Panc1 (cell line): ENCODE data around the gene TMEM50B. TPM values are rescaled to one million over a fixed set of nuclear protein-coding genes. Genes with fewer than 3 reads are reported as not detected.

Experiments used
- ATAC-seq: fragments of 200-7000 bp; cut with Tn5 transposase; 2 replicates; pipeline ENCODE4 v1.9.1; 2020; ENCODE audit warnings: mild to moderate bottlenecking, moderate library complexity
- BruUV-seq: library from RNA; stranded (reverse); fragments of 400-500 nt; replicated peaks from 2 replicates; lab custom pipeline; 2021; lab: Mats Ljungman, UMichigan
- CTCF ChIA-PET: fragments of 300-600 bp; sonication (Branson Sonifier 250); formaldehyde crosslinking; loops from one replicate; lab custom pipeline; 2022; ENCODE audit warnings: antibody characterized with exemption; lab: Charles Lee
- POLR2A ChIA-PET: fragments of 300-600 bp; sonication (Branson Sonifier 250); formaldehyde crosslinking; loops from one replicate; lab custom pipeline; 2022; ENCODE audit warnings: antibody characterized with exemption; lab: Charles Lee
- DNase-seq: peaks from one replicate; pipeline ENCODE4 v3.0.0-alpha.2; 2010; ENCODE audit warnings: low read depth, low spot score
- H3K27ac ChIP-seq: 2 replicates; pipeline ENCODE4 v1.5.1; 2011; ENCODE audit warnings: mild to moderate bottlenecking, low read length, inconsistent platforms
- H3K27me3 ChIP-seq: fragments of 200-500 bp; sonication (Bioruptor generic); 2 replicates; pipeline ENCODE4 v1.6.0; 2014; ENCODE audit warnings: low read length, inconsistent platforms; ENCODE audit not compliant: control insufficient read depth, insufficient read depth
- H3K36me3 ChIP-seq: fragments of 200-500 bp; sonication (Bioruptor generic); 2 replicates; pipeline ENCODE4 v1.5.1; 2014; ENCODE audit warnings: inconsistent platforms, mild to moderate bottlenecking, low read length, moderate library complexity; ENCODE audit not compliant: control insufficient read depth, insufficient read depth
- H3K4me1 ChIP-seq: 2 replicates; pipeline ENCODE4 v1.5.1; 2011; ENCODE audit warnings: inconsistent platforms, mild to moderate bottlenecking, low read length, moderate library complexity; ENCODE audit not compliant: control insufficient read depth, insufficient read depth
- H3K4me3 ChIP-seq, 2 experiments: 2 replicates each; pipeline ENCODE4 v1.5.1; 2011 to 2012; ENCODE audit warnings: low read depth in 2 of 2, low read length in 2 of 2, mild to moderate bottlenecking in 2 of 2, inconsistent platforms in 1 of 2, moderate library complexity in 1 of 2
- H3K9me3 ChIP-seq: fragments of 200-500 bp; sonication (Bioruptor generic); 2 replicates; pipeline ENCODE4 v1.5.1; 2014; ENCODE audit warnings: low read depth, mild to moderate bottlenecking, inconsistent platforms, low read length, moderate library complexity; ENCODE audit not compliant: control insufficient read depth, insufficient read depth
- POLR2AphosphoS5 ChIP-seq: IDR thresholded peaks from 2 replicates; pipeline ENCODE4 v1.6.1; 2012; ENCODE audit warnings: mild to moderate bottlenecking, low read depth, low read length, moderate library complexity
- SIN3A ChIP-seq: IDR thresholded peaks from 2 replicates; pipeline ENCODE4 v1.6.1; 2012; ENCODE audit warnings: low read depth, mild to moderate bottlenecking, low read length, moderate library complexity, borderline replicate concordance; ENCODE audit not compliant: insufficient read depth
- TCF7L2 ChIP-seq: IDR thresholded peaks from 2 replicates; pipeline ENCODE4 v1.6.1; 2011; ENCODE audit warnings: mild to moderate bottlenecking, low read depth, low read length, inconsistent platforms
- in situ Hi-C: cut with HindIII; loops from 2 replicates; pipeline ENCODE4 v1.10.0; 2016; ENCODE audit warnings: low sequenced_read_pairs, low pct_unique_long_range_greater_than_20kb
- intact Hi-C: fragments of 100-400 bp; cut with micrococcal nuclease; formaldehyde crosslinking; loops from one replicate; pipeline ENCODE4 v1.10.0; 2022; ENCODE audit not compliant: unreplicated experiment
- total RNA-seq: library from RNA; stranded (reverse); gene quantifications from one replicate; pipeline ENCODE4 v1.2.1, GENCODE V29; 2021; ENCODE audit not compliant: unreplicated experiment
- TF ChIP-seq, protein P1 (sequence below), 2 experiments: IDR thresholded peaks; 2 replicates each; pipeline ENCODE4 v1.6.1; 2011 to 2012; ENCODE audit warnings: low read depth in 2 of 2, control low read depth in 1 of 2, low read length in 1 of 2, mild to moderate bottlenecking in 1 of 2, moderate library complexity in 1 of 2; ENCODE audit not compliant: insufficient read depth in 1 of 2
- TF ChIP-seq, protein P2 (sequence below): fragments of 450-650 bp; IDR thresholded peaks from 2 replicates; pipeline ENCODE4 v1.5.1; 2017; ENCODE audit warnings: mild to moderate bottlenecking

TMEM50B gene
- total RNA-seq, 1 experiment from 2014 or later: 18.5 TPM

DNA sequence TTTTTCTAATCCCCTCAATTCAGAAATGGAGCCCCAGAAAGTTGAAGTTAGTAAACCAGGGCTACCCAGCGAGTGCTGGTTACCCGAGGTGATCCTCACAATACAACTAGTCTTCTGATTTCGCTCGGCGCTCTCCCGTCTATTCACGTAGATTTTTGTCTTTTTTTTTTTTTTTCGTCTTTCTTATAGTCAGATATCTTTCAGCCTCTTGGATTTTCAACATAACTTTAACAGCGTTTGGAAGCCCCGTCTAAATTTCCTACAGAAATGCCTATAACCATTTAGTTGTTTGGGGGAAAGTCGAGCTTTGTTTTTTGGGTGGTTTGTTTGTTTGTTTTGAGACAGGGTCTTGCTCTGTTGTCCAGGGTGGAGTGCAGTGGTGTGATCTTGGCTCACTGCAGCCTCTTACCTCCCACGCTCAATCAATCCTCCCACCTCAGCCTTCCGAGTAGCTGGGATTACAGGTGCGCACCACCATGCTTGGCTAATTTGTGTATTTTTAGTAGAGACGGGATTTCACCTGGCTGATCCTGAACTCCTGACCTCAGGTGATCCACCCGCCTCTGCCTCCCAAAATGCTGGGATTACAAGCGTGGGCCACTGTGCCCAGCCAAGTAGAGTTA is 818 bp upstream of the TMEM50B start:
- in situ Hi-C loops: no loop called here
- CTCF ChIA-PET: interaction anchor here (0.6 kb wide), 1 partner anchor 156 kb away, joined by 3 read pairs; the partner anchor contains the start of gene IFNAR1
- H3K27ac ChIP-seq: peak overlapping the region; percentile 84
- ATAC-seq: no peak
- intact Hi-C loops: no loop called here
- POLR2A ChIA-PET: interaction anchor here (0.9 kb wide), 1 partner anchor 11 kb away, joined by 6 read pairs; the partner anchor contains the start of gene DNAJC28
- TF ChIP-seq TCF7L2: no peak
- no peak for TF ChIP-seq SIN3A
- TF ChIP-seq, protein P1, sequence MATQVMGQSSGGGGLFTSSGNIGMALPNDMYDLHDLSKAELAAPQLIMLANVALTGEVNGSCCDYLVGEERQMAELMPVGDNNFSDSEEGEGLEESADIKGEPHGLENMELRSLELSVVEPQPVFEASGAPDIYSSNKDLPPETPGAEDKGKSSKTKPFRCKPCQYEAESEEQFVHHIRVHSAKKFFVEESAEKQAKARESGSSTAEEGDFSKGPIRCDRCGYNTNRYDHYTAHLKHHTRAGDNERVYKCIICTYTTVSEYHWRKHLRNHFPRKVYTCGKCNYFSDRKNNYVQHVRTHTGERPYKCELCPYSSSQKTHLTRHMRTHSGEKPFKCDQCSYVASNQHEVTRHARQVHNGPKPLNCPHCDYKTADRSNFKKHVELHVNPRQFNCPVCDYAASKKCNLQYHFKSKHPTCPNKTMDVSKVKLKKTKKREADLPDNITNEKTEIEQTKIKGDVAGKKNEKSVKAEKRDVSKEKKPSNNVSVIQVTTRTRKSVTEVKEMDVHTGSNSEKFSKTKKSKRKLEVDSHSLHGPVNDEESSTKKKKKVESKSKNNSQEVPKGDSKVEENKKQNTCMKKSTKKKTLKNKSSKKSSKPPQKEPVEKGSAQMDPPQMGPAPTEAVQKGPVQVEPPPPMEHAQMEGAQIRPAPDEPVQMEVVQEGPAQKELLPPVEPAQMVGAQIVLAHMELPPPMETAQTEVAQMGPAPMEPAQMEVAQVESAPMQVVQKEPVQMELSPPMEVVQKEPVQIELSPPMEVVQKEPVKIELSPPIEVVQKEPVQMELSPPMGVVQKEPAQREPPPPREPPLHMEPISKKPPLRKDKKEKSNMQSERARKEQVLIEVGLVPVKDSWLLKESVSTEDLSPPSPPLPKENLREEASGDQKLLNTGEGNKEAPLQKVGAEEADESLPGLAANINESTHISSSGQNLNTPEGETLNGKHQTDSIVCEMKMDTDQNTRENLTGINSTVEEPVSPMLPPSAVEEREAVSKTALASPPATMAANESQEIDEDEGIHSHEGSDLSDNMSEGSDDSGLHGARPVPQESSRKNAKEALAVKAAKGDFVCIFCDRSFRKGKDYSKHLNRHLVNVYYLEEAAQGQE (IDR thresholded peaks at IDR 0.05; ENCODE audit: insufficient read depth in 1 of 2, low read depth in 2 of 2, low read length in 1 of 2): no peak
- TF ChIP-seq, protein P2, sequence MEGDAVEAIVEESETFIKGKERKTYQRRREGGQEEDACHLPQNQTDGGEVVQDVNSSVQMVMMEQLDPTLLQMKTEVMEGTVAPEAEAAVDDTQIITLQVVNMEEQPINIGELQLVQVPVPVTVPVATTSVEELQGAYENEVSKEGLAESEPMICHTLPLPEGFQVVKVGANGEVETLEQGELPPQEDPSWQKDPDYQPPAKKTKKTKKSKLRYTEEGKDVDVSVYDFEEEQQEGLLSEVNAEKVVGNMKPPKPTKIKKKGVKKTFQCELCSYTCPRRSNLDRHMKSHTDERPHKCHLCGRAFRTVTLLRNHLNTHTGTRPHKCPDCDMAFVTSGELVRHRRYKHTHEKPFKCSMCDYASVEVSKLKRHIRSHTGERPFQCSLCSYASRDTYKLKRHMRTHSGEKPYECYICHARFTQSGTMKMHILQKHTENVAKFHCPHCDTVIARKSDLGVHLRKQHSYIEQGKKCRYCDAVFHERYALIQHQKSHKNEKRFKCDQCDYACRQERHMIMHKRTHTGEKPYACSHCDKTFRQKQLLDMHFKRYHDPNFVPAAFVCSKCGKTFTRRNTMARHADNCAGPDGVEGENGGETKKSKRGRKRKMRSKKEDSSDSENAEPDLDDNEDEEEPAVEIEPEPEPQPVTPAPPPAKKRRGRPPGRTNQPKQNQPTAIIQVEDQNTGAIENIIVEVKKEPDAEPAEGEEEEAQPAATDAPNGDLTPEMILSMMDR: no peak
- no peak for TF ChIP-seq POLR2AphosphoS5
- no peaks in the 10 kb centered on the region for H3K27me3 ChIP-seq
- BruUV-seq: TSS peak; percentile 86
- no peaks in the 10 kb centered on the region; the same call in 1 of the 2 replicates for H3K36me3 ChIP-seq
- no peak for DNase-seq
- H3K4me1 ChIP-seq: no peaks in the 10 kb centered on the region; the same call in 1 of the 2 replicates
- no peaks in the 10 kb centered on the region for H3K9me3 ChIP-seq
- peak overlapping the region; percentile 80 for H3K4me3 ChIP-seq

DNA sequence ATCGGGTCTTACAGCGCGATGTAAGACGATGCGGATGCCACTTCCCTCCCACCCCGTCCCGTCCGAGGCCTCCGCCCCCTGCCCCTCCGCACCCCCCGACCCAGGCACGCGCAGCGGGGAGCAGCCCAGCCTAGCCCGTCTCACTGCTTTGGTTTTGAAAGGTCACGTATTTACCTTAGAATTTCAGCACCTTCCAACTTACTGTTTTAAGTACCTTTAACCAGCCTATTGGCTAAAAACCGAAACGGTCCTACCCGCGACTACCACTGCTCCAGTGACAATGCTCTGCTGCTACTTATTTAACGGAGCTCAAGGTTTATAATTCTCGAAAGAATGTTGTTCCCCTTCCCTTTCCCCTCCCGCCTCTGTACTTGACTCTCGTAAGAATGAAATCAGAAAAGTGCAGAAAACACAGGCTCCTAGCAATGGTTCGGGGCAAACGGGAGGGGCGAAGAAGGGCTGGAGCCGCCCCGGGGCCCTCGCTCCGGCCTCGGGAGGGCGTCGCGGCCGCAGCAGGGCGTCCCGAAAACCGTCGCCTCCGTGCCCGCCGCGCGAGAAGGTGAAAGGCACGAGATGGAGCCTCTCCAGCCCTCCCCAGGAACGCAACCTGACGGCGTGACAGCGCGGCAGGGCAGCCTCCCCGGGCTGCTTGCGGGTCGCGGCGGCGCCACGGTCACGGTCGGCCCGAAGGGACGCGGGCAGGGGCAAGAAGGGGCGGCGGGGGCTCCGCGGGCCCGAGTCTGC is 667 bp downstream of the TMEM50B start:
- CTCF ChIA-PET: no interaction called here
- POLR2A ChIA-PET: interaction anchor here (0.6 kb wide), 1 partner anchor 14 kb away, joined by 3 read pairs; no protein-coding TSS in a partner anchor
- TF ChIP-seq, protein P1 (IDR thresholded peaks at IDR 0.05; ENCODE audit: insufficient read depth in 1 of 2, low read depth in 2 of 2, low read length in 1 of 2): no peak
- no peak for TF ChIP-seq POLR2AphosphoS5
- TF ChIP-seq, protein P2: no peak
- no peak for TF ChIP-seq SIN3A
- TF ChIP-seq TCF7L2: no peak
- peak overlapping the region; percentile 75 for H3K27ac ChIP-seq
- intact Hi-C loops: no loop called here
- in situ Hi-C loops: no loop called here
- peak overlapping the region; percentile 74 to 80 for H3K4me3 ChIP-seq
- no peaks in the 10 kb centered on the region; the same call in 1 of the 2 replicates for H3K4me1 ChIP-seq
- no peaks in the 10 kb centered on the region for H3K27me3 ChIP-seq
- DNase-seq (no peak), ATAC-seq (peak; percentile 40)
- no TSS peak for BruUV-seq
- no peaks in the 10 kb centered on the region for H3K9me3 ChIP-seq
- H3K36me3 ChIP-seq: no peaks in the 10 kb centered on the region; the same call in 1 of the 2 replicates
